ENCODE data around the gene PRKCE.
A peak's percentile ranks its signal among the peaks of the same experiment; 100 is the strongest.

Gene PRKCE

DNA sequence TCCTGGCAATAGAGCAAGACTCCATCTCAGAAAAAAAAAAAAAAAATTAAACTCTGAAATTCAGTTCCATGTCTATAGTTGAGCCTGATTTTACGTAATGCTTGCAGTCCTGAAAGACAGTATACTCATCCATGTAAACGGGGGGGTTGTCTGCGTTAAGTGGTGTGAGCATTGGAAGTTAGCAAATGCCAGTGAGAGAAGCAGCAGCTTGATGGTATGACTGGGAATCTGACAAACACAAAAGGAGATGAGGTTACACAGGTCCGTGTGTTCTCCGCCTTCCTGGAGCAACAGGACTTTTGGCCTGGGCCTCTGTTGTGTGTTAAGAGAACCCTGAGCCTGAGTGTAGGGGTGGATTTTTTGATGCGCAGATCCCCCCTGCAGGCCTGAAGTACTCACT lies 82.9 kb downstream of the PRKCE start:
- TF ChIP-seq, protein P1, sequence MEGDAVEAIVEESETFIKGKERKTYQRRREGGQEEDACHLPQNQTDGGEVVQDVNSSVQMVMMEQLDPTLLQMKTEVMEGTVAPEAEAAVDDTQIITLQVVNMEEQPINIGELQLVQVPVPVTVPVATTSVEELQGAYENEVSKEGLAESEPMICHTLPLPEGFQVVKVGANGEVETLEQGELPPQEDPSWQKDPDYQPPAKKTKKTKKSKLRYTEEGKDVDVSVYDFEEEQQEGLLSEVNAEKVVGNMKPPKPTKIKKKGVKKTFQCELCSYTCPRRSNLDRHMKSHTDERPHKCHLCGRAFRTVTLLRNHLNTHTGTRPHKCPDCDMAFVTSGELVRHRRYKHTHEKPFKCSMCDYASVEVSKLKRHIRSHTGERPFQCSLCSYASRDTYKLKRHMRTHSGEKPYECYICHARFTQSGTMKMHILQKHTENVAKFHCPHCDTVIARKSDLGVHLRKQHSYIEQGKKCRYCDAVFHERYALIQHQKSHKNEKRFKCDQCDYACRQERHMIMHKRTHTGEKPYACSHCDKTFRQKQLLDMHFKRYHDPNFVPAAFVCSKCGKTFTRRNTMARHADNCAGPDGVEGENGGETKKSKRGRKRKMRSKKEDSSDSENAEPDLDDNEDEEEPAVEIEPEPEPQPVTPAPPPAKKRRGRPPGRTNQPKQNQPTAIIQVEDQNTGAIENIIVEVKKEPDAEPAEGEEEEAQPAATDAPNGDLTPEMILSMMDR (IDR thresholded peaks at IDR 0.05; ENCODE audit: low read depth, low read length): no peak
- no peak for DNase-seq (ENCODE audit: extremely low read depth, low read depth)

DNA sequence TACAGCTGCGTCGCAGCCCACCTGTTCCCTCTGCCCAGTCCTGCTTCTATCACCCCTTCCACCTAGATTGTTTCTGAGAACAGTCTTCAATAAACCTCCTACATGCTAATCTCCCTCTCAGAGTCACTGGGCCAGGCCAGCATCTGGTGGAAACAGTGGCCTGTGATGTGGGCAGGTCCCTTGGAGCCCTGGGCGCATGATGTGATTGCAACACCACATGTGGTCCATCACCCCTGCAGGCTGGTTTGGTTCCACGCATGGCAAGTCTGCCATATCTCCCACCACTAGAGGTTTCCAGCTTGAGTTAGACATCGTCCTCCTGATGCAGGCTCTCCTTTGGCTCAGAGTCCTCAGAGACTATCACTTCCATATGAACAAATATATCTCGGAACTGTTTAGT lies 83.5 kb downstream of the PRKCE start:
- DNase-seq (ENCODE audit: extremely low read depth, low read depth): no peak
- TF ChIP-seq, protein P1 (IDR thresholded peaks at IDR 0.05; ENCODE audit: low read depth, low read length): no peak

GRCh38 chr2:45736757-45737704 lies 85.6 kb downstream of the PRKCE start:
- TF ChIP-seq, protein P1 (IDR thresholded peaks at IDR 0.05; ENCODE audit: low read depth, low read length): no peak
- no peak for DNase-seq (ENCODE audit: extremely low read depth, low read depth)

GRCh38 chr2:45739796-45740485 lies 88.5 kb downstream of the PRKCE start:
- DNase-seq (ENCODE audit: extremely low read depth, low read depth): no peak

GRCh38 chr2:45741161-45741850 lies 89.8 kb downstream of the PRKCE start:
- DNase-seq (ENCODE audit: extremely low read depth, low read depth): no peak
- TF ChIP-seq, protein P1 (IDR thresholded peaks at IDR 0.05; ENCODE audit: low read depth, low read length): no peak

More at GRCh38 chr2:45739796-45740485, 88.5 kb downstream of the PRKCE start:
- TF ChIP-seq, protein P1 (IDR thresholded peaks at IDR 0.05; ENCODE audit: low read depth, low read length): no peak

DNA sequence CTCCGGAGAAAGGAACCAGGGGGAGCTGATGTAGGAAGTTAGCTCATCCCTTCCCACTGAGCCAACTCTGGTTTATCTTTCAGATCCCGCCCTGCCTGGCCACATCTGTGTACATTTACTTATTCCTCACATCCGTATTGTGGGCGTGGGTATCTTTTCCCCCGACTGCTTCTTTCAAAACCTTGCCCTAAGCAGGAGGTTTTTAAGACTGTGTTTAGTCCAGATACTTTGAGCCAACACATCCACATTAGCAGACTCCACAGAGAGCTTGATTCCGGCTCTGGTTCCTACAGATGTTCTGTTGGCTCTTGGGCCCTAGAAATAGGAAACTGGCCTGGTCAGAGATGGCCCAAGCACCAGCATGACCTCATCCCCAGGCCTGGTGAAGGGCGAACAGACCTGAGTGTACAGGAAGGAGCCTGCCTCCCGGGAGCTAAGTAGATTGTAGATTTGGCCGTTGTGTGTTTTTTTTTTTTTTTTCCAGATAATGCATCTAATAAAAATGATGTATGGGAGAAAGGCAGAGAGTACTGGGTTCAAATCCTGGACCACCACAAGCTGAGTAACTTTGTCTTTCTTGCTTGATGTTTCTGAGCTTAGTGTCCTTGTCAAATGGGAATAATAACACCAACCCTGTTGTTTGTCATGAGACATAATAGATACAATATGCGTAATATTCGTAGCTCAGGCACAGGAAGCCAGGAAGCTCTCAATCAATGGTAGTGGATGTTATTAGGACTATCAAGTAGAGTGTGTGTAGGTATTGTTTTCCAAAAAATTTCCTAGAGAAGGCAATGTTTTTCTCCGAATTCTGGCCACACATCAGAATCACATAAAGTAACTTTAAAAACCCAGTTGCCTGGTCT lies 92.3 kb downstream of the PRKCE start:
- peak; percentile 75 for DNase-seq (ENCODE audit: extremely low read depth, low read depth)
- TF ChIP-seq, protein P1 (IDR thresholded peaks at IDR 0.05; ENCODE audit: low read depth, low read length): peak; percentile 8; the same call in 1 of the 2 replicates

Data from AG09319 (cell line).